K562 (cell line): Measurements from ENCODE around the gene CMAS. TPM values are rescaled to one million over a fixed set of nuclear protein-coding genes. Genes with fewer than 3 reads are reported as not detected.
A peak's percentile ranks its signal among the peaks of the same experiment; 100 is the strongest.

Source experiments
- ATAC-seq: fragments of 200-7000 bp; cut with Tn5 transposase; 3 replicates; pipeline ENCODE4 v1.9.1; 2020; ENCODE audit warnings: moderate library complexity
- BruUV-seq: library from RNA; stranded (reverse); fragments of 400-500 nt; replicated peaks from 2 replicates; lab custom pipeline; 2021; lab: Mats Ljungman, UMichigan
- CTCF ChIA-PET: fragments of 300-600 bp; formaldehyde crosslinking; extraction: SDS; loops from one replicate; lab custom pipeline; 2021; ENCODE audit warnings: low intra/inter-chr PET ratio; lab: Yijun Ruan, JAX
- POLR2A ChIA-PET: fragments of 300-600, 350-650 bp; sonication (Branson Sonifier 250); formaldehyde crosslinking; extraction: SDS; loops from one replicate; lab custom pipeline; 2021; ENCODE audit warnings: antibody characterized with exemption, inconsistent platforms; lab: Yijun Ruan, JAX
- DNase-seq, 4 experiments: peaks; one replicate each; pipeline versions ENCODE4 v3.0.0 to v3.0.0-alpha.2; 2011 to 2018; ENCODE audit warnings: low spot score in 3 of 4, mixed read lengths in 3 of 4; ENCODE audit errors: extremely low read depth in 1 of 4
- FAIRE-seq: peaks from 2 replicates; lab custom pipeline; 2011; peaks lifted over from hg19 to GRCh38; lab: Jason Lieb, UNC
- H2AFZ ChIP-seq: 2 replicates; pipeline ENCODE4 v1.6.0; 2011; ENCODE audit warnings: low read depth, low read length, control low read depth, inconsistent platforms
- H3K27ac ChIP-seq: fragments of 200-600 bp; 3 replicates; pipeline ENCODE4 v1.8.0; 2011; ENCODE audit warnings: low read depth, mild to moderate bottlenecking, control low read depth, inconsistent platforms, low read length, moderate library complexity, mixed read lengths; ENCODE audit errors: extremely low read depth
- H3K27me3 ChIP-seq, 2 experiments: fragments of 300-600 bp in 1 of 2; 2 replicates in 1 of 2; 3 replicates in 1 of 2; pipeline versions ENCODE4 v1.6.0 to v1.8.0; 2011; ENCODE audit warnings: inconsistent platforms in 2 of 2, low read length in 2 of 2, mild to moderate bottlenecking in 1 of 2, mixed read lengths in 1 of 2, moderate library complexity in 1 of 2; ENCODE audit not compliant: control insufficient read depth in 2 of 2, insufficient read depth in 2 of 2
- H3K36me3 ChIP-seq: fragments of 300-600 bp; 3 replicates; pipeline ENCODE4 v1.8.0; 2011; ENCODE audit warnings: mild to moderate bottlenecking, low read length, inconsistent platforms; ENCODE audit not compliant: control insufficient read depth, insufficient read depth
- H3K4me1 ChIP-seq, 2 experiments: fragments of 200-600 bp in 1 of 2; replicated peaks in 1 of 2; 2 replicates in 1 of 2; 3 replicates in 1 of 2; pipeline versions ENCODE4 v1.5.1 to v1.8.0; 2011; ENCODE audit warnings: inconsistent platforms in 2 of 2, low read length in 2 of 2, mild to moderate bottlenecking in 1 of 2, mixed read lengths in 1 of 2, moderate library complexity in 1 of 2; ENCODE audit not compliant: control insufficient read depth in 2 of 2, insufficient read depth in 2 of 2
- H3K4me2 ChIP-seq: 2 replicates; pipeline ENCODE4 v1.6.1; 2011; ENCODE audit warnings: low read length, control low read depth, inconsistent platforms, mixed read lengths; ENCODE audit not compliant: insufficient read depth
- H3K4me3 ChIP-seq: fragments of 200-600 bp; sonication (generic), shearing (Covaris generic); 2 replicates; pipeline ENCODE4 v1.5.1; 2016; ENCODE audit warnings: control low read depth, inconsistent platforms
- H3K79me2 ChIP-seq: fragments of 200-600 bp; 3 replicates; pipeline ENCODE4 v1.8.0; 2011; ENCODE audit warnings: low read length, inconsistent platforms; ENCODE audit not compliant: control insufficient read depth, insufficient read depth
- H3K9ac ChIP-seq, 2 experiments: 2 replicates each; pipeline versions ENCODE4 v1.6.0 to v1.6.1; 2011; ENCODE audit warnings: low read depth in 2 of 2, low read length in 2 of 2, control low read depth in 1 of 2, inconsistent platforms in 1 of 2, mild to moderate bottlenecking in 1 of 2, mixed read lengths in 1 of 2; ENCODE audit not compliant: insufficient read depth in 1 of 2
- H3K9me1 ChIP-seq: one replicate; pipeline ENCODE4 v1.6.0; 2011; ENCODE audit warnings: inconsistent platforms, mild to moderate bottlenecking, low read length, moderate library complexity; ENCODE audit not compliant: control insufficient read depth, insufficient read depth
- H3K9me3 ChIP-seq: replicated peaks from 2 replicates; pipeline ENCODE4 v1.5.1; 2011; ENCODE audit warnings: low read depth, low read length, inconsistent platforms; ENCODE audit not compliant: control insufficient read depth, insufficient read depth
- H4K20me1 ChIP-seq: replicated peaks from 2 replicates; pipeline ENCODE4 v1.6.1; 2011; ENCODE audit warnings: low read length, inconsistent platforms, mixed read lengths; ENCODE audit not compliant: control insufficient read depth, insufficient read depth
- IFI16 ChIP-seq: fragments of 250-450 bp; sonication (Bioruptor Pico); IDR thresholded peaks from 2 replicates; pipeline ENCODE4 v2.1.2; 2022; ENCODE audit warnings: mild to moderate bottlenecking, inconsistent platforms
- NONO ChIP-seq, 2 experiments: fragments of 200-400 bp in 1 of 2; fragments of 450-650 bp in 1 of 2; formaldehyde crosslinking in 1 of 2; IDR thresholded peaks; 2 replicates each; pipeline ENCODE4 v1.6.1; 2017; ENCODE audit warnings: low read depth in 2 of 2, mild to moderate bottlenecking in 2 of 2, moderate library complexity in 2 of 2, low read length in 1 of 2
- POLR2G ChIP-seq: fragments of 200-400 bp; formaldehyde crosslinking; IDR thresholded peaks from 2 replicates; pipeline ENCODE4 v1.6.1; 2017; ENCODE audit warnings: low read depth, mild to moderate bottlenecking, antibody characterized with exemption, low read length, moderate library complexity
- ZBTB40 ChIP-seq, 2 experiments: fragments of 450-650 bp in 1 of 2; sonication (generic) in 1 of 2; formaldehyde crosslinking in 1 of 2; IDR thresholded peaks; 2 replicates each; pipeline versions ENCODE4 v1.7.1 to v1.9.0; 2016 to 2022; ENCODE audit warnings: inconsistent platforms in 1 of 2, mild to moderate bottlenecking in 1 of 2, missing genetic modification reagents in 1 of 2
- ZFPM2 ChIP-seq: fragments of 250-450 bp; sonication (Bioruptor Pico); IDR thresholded peaks from 2 replicates; pipeline ENCODE4 v1.5.1; 2022; ENCODE audit warnings: mild to moderate bottlenecking
- WGBS: fragments of 100-300 bp; shearing (Covaris generic); methylation state at CpG from one replicate; pipeline ENCODE4 v1.1.6; 2016; ENCODE audit warnings: low coverage, mixed read lengths; ENCODE audit not compliant: insufficient coverage; ENCODE audit errors: missing lambda C conversion rate; 5-methylcytosine and 5-hydroxymethylcytosine counted together
- in situ Hi-C: fragments of 300-500 bp; cut with MboI; formaldehyde crosslinking; loops from 4 replicates; pipeline ENCODE4 v1.15.0; 2018; ENCODE audit warnings: inconsistent platforms, mixed read lengths
- intact Hi-C: fragments of 100-400 bp; cut with micrococcal nuclease; formaldehyde crosslinking; loops from 2 replicates; pipeline ENCODE4 v1.14.2; 2022
- polyA plus RNA-seq, 8 experiments: library from polyadenylated mRNA; depleted of rRNA in 4 of 8; stranded (reverse) in 5 of 8; unstranded in 3 of 8; fragments of >200 nt; fragmentation: Nextera tagmentation in 2 of 8; fragmentation: Illumina TruSeq in 1 of 8; extraction: Ambion mirVana in 2 of 8; extraction: Trizol in 1 of 8; gene quantifications; 2 replicates each; pipeline versions ENCODE4 v1.2.1 to v1.2.3, GENCODE V29; 2011 to 2014; ENCODE audit warnings: inconsistent platforms in 1 of 8, missing spikeins in 1 of 8
- total RNA-seq, 7 experiments: library from RNA; depleted of rRNA in 6 of 7; stranded (reverse); fragments of >200 nt in 6 of 7; fragmentation: Illumina TruSeq in 2 of 7; extraction: Trizol in 2 of 7; gene quantifications; 2 replicates each; pipeline versions ENCODE4 v1.2.1 to v1.2.3, GENCODE V29; 2011 to 2021; ENCODE audit warnings: low replicate concordance in 1 of 7

CMAS gene
- total and polyA plus RNA-seq, 9 of the 15 experiments (the other 6 are each of a cell fraction or from before 2014, with no cell fraction given) = 29.7 to 108 (median 65.3) TPM

DNA sequence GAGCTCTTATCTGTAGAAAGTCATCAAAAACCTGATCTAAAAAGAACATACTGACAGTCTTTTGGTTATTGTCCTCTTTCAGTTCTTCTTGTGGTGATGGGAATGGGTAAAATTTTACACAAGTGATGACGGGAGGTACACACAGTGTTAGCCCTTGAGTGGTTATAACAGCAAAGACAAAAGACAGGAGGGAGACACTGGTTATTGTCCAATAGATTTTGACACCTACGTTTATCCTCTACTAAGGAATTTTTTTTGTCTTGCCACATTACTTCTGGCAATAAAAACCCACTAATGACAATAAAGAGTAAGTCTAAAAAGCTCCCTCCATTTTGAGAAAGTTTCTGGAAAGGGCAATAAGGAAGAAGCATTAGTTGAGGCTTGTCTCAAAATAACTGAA is 47.7 kb upstream of the CMAS start:
- FAIRE-seq (no peak), DNase-seq (no peak), ATAC-seq (no peak)
- no TSS peak for BruUV-seq
- intact Hi-C loops (no loop called here), in situ Hi-C loops (no loop called here)
- Histone ChIP-seq H3K36me3 (no peaks in the 10 kb centered on the region), H3K9me1 (no peaks in the 10 kb centered on the region), H3K4me1 (no peaks in the 10 kb centered on the region; a peak in 1 of 5 replicates), H4K20me1 (no peaks in the 10 kb centered on the region), H3K27ac (no peak overlapping the region), H3K4me2 (no peak overlapping the region), H3K9ac (no peak overlapping the region), H3K79me2 (no peaks in the 10 kb centered on the region), H2AFZ (0 out of 2 replicates have a peak overlapping the region, but pooled peaks have one; percentile 63), H3K9me3 (no peaks in the 10 kb centered on the region), H3K27me3 (no peaks in the 10 kb centered on the region), H3K4me3 (no peak overlapping the region)
- POLR2A ChIA-PET = no interaction called here
- WGBS = 5% methylated on average over 2 of the region's 2 CpGs
- CTCF ChIA-PET = no interaction called here
- no peak for TF ChIP-seq IFI16 (CRISPR knock-in tag)
- no peak for TF ChIP-seq NONO (IDR thresholded peaks at IDR 0.05; ENCODE audit: low read depth in 2 of 2, low read length in 1 of 2)
- no peak for TF ChIP-seq POLR2G

GRCh38 chr12:21998782-21999181 is 47.2 kb upstream of the CMAS start:
- no peaks in the 10 kb centered on the region; a peak in 1 of 5 replicates for H3K4me1 ChIP-seq
- H3K9ac ChIP-seq = no peak overlapping the region
- BruUV-seq = no TSS peak
- ChIA-PET CTCF (no interaction called here), POLR2A (interaction anchor here (0.5 kb wide), 1 partner anchor 10 kb away, joined by 3 read pairs; no protein-coding TSS in a partner anchor)
- no peak overlapping the region for H3K27ac ChIP-seq
- no peaks in the 10 kb centered on the region for H3K9me3 ChIP-seq
- no peak overlapping the region for H3K4me3 ChIP-seq
- H3K27me3 ChIP-seq = no peaks in the 10 kb centered on the region
- WGBS = 69% methylated on average over 1 of the region's 1 CpG
- H4K20me1 ChIP-seq = no peaks in the 10 kb centered on the region
- ATAC-seq (no peak), DNase-seq (no peak), FAIRE-seq (no peak)
- no peak overlapping the region for H2AFZ ChIP-seq
- H3K79me2 ChIP-seq = no peaks in the 10 kb centered on the region
- H3K4me2 ChIP-seq = no peak overlapping the region
- intact Hi-C loops (no loop called here), in situ Hi-C loops (no loop called here)
- H3K9me1 ChIP-seq = no peaks in the 10 kb centered on the region
- no peaks in the 10 kb centered on the region for H3K36me3 ChIP-seq
- no peak for TF ChIP-seq ZBTB40 (IDR thresholded peaks at IDR 0.05)
- TF ChIP-seq ZBTB40 (CRISPR knock-in tag; IDR thresholded peaks at IDR 0.05) = no peak
- TF ChIP-seq ZFPM2 = no peak
